HG03135 (cell line): ENCODE measurements around the gene OXNAD1.

Experiments
- ATAC-seq: cut with Tn5 transposase; IDR thresholded peaks from one replicate; pipeline ENCODE4 v1.9.1; 2021; ENCODE audit warnings: mild to moderate bottlenecking, moderate library complexity; ENCODE audit not compliant: unreplicated experiment

The OXNAD1 gene

DNA sequence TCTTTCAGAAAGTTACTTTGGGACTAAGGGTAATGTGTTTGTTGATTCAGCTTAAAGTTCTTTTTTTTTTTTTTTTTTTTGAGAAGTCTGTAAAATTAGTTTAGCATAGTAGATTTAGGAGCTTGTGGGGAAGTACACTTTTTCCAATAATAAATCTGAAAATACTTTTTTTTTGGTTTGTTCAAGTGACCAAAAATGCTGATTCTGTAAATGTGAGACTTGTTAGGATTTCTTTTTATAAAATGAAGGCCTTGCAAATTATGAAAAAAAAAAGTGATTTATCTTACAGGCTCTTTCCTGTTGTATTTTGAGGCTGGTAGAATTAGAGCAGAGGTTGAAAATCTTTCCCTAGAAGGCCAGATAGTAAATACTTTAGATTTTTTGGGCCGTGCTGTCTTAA lies 7.6 kb downstream of the OXNAD1 start:
- ATAC-seq: no peak

DNA sequence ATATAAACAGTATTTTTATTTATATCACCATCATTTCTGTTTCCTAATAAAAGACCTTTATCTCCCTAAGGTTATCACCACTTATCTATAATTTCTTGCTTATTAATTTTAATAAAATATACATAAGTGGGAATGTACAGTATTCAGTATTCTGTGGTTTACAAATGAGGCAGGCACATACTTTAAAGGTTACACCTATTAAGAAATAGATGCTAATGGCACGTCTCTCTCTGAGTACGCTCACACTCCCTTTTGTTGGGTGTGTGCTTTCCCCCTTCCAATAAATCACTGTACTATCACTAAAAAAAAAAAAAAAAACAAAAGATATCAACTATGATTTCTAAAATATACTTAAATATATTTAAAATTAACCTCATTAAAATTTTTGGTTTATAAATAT lies 8.9 kb downstream of the OXNAD1 start:
- ATAC-seq: no peak

DNA sequence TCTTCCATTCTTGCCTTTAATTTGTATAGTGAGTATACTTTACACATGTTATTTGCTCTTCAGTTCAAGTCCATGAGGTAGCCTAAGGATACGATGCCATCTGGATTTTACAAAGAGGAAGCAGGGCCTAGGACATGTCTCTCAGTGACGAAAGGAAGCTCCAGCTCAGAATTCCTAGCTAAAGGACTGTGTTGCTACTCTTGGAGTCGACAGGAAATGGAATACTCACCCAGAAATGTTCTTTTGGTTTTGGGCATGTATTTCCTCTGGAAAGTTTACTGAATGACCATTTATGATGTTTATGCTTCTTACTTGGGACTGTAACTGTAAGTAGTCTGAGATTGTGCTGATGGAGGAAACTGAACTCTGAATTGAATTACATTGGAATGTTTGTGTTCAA lies 12.5 kb downstream of the OXNAD1 start:
- ATAC-seq: no peak

DNA sequence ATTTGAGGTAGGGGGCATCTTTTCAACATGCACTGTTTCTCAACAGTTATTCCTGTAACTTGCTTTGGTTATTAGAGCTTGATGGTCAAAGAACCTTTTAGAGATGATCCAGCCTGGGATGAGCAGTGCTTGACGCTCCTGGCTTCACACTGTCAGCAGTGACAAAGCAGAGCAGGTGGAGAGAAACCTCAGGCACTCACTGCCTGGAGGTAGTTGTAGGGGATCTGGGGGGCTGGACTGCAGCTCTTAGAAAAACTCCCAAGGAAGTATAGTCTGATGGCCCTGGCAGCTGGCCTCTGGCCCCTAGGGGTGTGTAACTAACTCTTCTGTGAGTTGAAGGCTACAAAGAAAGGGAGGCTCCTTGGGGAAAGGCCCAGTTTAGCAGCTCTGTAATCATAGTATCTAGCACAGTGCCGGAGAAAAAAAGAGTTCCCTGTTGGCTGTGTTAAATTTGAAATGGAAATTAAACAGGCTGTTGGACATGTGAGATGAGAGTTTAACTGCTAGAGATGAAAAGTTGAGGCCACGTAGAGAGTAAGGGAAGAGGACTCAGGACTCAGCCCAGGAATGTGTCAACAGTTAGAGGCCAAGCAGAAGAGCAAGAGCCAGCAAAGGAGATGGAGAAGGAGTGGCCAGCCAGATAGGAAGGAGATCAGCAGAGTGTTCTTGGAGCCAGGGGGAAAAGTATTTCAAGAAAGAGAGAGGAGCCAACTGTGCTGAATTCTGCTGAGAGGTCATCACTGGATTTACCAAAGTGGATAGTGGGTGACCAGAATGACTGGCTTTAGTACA lies 14.2 kb downstream of the OXNAD1 start:
- ATAC-seq: no peak

DNA sequence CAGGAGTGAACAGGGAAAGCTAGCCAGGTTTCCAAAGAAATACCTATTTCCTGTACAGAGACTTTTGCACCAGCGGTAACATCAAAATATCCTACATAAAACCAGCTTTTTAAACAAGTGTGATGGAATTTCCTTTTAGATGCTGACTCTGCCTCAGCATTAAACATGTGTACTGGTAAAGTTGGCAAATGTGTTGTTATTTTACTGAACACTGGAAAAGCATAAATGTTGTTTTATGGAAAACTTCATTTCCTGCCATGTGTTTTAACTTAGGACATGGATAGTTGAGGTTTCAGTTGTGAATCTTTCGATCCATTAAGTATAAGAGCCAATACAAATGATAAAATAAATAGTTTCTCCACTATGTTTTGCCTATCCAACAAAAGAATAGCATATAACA lies 15.7 kb downstream of the OXNAD1 start:
- no peak for ATAC-seq

DNA sequence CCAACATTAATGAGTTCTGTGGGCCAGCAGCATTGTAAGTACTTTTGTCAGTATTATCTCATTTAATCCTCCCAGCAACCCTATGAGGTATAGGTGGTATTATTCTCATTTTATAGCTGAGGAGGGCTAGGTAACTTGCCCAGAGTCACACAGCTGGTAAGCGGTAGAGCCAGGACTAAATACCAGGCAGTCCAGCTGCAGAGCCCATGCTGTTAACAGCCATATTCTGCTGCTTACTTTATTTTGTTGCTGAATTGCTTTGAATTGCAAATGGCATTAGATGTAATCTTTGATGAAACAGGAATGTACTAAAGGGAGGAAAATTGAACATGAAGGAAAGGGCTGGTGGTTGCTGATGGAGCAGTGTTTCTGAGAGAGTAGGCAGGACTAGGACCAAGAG lies 19.6 kb downstream of the OXNAD1 start:
- ATAC-seq: no peak

DNA sequence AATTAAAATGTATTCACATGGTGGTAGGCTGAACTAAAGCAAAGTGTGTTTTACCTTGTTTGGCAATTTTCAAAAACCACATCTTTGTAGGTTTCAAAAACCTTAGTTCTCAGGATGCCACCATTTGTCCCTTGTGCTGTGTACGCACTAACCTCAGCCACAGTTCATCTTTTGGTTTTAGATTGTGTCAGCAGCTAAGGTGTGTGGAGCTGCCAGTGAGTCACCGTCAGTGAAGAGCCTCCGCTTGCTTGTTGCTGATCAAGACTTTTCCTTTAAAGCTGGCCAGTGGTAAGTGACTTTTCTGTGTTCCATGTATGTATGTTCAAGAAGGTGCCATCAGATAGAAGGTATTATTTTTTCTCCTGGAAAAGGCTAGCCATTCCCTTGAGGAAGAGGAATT lies 21.1 kb downstream of the OXNAD1 start:
- ATAC-seq: peak; percentile 79

DNA sequence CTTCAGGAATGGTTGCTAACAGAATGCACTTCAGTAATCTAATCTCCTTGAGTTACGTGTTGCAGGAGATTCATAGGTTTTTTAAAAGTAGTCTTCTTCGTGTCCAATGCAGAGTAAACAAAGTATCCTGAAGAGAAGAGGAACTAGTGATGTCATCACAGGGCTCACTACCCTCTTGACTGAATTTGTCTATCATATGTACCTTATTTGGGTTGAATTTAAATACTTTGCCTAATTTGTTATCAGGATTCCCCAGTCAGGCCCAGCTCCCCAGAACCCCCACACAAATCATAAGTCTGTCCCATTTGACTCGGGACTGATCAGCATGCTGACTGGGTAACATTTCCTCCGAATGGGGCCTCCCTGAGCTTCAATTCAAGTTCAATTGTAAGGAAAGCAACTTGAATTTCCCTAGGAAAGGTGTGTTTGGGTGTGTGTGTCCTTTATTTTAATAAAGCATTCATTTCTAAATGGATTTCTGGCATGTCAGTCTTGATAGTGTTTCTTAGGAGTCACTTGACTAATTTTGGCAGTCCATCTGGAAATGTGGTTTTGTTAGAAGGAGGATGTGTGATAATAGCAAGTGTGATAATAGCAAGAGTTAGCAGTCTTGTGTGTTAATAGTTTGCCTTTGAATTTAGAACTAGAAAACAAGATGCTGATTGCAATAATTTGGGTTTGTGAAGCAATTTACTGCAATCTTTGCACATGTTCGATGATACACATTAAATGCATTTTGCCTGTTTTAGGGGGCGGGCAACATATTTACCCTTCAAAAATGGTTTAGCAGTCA lies 21.9 kb downstream of the OXNAD1 start:
- no peak for ATAC-seq

DNA sequence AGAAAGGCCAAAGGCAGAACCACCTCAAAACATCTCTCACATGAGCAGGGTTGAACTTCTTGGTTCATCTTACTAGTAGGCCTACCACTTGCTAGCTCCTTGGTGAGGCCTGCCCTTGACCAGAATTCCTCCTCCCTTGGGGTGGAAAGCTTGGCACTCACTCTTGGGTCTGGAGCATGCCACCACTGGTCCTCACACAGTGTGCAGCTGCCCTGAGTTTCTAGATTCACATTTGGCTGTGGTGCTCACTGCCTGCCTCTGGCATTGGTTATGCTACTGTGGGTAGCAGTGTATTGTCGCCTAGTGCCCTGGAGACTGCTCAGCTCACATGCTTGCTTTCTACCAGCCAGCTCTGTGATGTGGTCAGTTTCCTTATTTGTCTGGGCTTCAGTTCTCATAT lies 23.7 kb downstream of the OXNAD1 start:
- ATAC-seq: no peak

DNA sequence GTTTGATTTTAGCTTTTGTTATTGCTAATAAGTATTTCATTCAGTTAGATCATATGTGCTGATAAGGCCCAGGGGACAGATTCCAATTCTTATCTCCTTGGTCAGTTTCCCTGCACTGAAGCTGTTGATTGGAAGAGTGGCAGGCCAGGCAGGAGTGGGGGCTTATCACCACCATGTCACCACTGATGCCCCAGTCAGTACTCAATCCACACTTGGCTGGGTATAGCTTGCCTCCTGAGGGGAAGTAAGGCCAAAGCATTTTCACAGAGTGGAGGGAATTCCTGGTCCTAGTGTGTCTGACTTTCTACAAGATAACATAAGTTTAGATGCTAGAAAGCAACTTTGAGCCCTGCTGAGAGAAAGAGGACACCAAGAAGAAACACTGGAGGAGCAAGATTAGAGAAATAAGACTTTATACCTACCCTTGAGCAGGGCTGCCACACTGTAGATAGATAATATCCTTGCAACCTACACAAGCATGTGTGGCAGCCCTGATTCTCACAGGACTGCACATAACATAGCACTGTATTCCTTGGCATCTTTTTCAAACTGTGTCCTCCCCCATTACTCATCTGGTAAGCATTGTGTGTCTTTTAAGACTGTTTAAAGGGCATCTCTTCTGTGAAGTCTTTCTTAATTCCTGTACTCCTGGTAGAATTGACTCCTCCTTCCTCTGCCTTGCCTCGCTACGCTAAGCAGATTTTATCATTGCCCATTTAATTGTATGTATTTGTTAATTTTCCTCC lies 24.3 kb downstream of the OXNAD1 start:
- no peak for ATAC-seq

DNA sequence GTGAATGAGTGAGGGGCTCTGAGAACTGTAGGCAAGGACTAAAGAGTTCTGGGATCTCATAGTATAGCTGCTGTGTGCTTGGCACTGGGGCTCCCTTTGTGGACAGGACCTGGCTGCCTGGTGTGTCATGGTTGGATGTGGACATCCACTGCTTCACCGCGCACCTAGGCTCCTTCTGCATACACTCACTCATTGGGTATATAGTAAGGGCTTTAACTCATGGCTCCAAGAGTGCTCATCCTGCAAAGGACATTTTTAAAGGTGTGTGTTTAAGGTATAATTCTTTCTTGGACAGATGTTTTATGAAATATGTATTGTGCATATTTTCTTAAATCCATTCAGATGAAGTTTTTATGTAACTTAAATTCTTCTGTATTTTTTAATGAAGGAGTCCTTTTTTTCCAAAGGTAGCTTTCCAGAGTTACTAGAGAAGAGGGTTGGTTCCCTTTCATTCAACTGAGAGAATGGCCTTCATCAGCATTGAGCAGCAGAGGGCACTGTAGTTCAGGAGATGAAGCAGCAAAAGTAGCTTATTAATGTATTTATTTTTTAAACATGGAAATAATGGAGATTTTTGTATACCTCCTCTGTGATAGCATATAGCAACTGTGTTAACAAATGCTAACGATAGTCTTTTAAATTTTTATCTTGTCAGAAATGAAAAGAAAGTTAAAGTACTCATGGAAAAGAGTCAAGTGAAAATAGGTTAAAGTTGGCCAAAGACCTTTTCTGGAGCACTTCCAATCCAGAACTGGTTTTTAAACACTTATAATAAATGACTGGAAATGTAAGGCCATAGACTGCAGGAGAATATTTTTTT lies 25.2 kb downstream of the OXNAD1 start:
- ATAC-seq: no peak

DNA sequence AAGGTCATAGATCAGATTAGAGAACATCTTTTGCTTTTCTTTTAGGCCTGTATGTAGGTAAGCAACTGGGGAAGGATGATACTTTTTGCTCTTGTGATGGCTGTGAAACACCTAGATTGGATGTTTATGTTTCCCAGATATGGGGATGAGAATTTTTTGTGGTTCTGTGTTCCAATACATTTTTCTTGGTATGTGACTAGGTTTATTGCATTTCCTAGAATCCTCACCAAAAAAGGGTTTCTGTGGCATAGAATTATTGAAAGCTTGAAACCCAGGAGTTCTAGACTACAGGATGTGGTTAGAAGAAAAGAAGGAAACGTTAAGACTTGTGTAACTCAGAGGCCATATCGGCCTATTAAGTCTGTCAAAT lies 25.8 kb downstream of the OXNAD1 start:
- ATAC-seq: no peak

DNA sequence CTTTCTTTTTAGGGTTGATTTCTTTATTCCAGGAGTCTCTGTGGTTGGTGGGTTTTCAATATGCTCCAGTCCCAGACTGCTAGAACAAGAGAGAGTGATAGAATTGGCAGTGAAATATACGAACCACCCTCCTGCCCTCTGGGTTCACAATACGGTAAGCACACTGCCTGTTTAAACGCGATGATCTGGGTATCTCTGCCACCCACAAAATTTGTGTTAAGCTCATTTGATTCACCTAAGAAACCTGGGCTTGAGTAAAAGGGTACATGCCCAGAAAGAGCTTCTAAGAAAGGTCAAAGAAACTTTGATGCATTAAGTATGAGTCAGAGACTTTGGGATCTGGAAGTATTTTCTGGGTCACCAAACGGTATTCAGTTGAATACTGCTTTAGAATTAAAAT lies 29.8 kb downstream of the OXNAD1 start:
- no peak for ATAC-seq

DNA sequence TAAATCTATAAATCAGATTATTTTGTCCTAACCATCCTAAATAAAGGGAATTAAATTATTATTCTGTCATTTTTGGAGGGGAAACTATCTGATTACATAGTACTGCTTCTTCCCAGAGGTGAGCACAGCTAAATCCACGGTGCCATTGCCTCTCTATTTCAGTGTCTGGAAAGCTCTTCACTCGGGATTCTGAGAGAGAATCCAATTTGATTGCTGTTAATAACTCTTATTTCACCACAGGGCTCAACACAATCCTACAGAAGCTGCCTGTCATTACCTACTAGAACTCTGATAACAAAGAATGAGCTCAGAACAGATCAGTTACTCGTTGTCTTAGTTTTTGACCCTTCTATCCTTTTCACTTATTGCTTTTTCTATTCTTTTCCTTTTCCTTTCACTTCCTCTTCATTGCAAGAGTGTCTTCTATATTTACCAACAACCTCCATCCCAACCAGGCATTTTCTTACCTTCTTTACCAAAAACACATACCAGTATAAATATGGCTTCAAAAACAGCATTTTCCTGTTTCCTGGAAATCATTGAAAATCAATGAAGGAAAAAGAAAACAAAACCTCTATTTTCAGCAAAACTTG lies 30.4 kb downstream of the OXNAD1 start:
- no peak for ATAC-seq

DNA sequence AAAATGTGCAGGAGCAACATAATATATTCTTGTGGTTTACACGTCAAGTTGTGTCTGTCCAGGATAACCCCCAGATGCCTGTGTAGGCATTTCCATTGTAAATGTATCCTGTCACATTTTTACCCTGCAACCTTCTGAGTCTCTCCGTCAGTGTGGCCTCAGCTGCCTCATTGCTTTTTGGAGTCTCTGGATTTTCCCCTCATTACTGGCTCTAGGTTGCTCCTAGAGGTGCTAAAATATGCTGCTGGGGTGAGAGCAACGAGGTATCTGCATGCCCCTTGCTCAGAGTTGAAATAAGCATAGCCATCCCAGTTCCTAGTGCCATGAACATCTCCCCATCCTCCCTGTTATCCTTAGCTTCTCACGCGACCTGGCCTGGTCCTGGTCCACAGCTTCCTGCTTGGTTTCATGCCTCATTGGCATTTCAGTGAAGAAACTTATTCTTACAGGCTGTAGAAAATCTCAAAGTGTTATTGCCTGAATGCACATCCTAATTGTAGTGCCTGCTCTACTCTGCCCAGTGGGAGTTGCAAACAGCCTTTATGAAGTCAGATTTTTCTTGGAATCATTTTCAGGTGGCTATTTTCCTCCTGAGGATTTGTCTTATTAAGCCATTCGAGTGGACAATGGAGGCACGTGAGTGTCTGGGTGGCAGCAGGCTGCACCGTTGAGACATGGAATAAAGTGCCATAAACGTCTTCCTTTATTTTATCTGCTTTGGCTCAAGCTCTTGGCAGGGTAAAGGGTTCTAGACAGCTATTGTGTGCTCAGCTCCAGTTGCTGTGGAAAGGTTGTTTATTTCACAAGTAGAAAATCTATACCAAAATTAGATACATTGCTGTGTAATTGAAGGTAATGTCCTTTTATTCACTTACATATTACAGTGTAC lies 33.2 kb downstream of the OXNAD1 start:
- no peak for ATAC-seq

DNA sequence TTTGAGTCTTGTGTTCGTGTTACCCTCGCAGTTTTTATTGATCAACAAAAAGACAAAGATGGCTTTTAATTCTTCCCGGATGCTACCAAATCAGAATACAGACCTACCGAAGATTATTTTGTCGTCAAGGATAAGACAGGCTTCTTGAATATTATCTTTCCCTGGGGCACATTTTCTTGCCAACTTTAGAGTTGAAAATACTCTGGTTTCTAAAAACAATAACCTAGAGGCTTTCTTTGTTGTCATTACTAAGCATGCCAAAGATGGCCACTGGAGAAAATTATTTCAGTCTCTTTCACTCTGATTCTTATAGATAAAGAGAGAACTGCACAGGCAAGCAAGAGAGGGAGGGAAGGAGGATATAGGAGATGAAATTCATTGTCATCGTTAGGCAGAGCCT lies 33.9 kb downstream of the OXNAD1 start:
- ATAC-seq: no peak

DNA sequence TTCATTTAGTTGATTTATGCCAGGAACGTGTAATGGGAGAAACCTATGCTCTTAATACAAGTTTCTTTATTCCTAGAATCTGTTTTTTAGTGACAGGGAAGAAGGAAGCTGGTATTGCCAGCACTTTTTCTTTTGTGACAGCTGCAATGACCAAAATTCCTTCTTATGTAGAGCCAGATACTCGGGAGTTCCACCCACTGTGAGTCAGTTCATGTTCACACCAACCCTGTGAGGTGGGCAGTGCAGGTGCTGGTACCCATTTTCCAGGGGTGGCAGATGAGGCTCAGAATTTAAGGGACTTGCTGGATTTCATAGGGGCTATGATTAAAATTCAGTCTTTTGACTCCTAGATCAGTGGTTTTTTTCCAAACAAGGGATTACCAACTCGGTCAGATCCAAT lies 34.7 kb downstream of the OXNAD1 start:
- ATAC-seq: no peak

DNA sequence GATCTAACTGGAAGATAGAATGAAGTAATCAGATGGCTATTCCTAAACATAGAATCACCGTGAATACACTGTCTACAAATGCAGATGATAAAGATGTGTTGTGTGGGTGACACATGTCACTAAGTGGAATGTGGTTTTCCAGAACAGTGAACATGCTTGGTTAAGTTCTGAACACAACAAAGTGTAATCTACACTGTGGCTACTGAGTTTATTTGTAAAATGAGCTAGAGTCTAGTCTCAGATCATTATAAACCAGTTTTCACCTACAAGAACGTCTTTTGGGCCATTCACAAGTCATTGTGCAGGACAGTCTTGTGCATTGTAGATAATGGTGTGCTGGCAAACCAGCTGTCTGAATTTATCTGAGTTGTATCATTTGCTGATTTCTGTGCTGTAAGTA lies 35.3 kb downstream of the OXNAD1 start:
- ATAC-seq: no peak

DNA sequence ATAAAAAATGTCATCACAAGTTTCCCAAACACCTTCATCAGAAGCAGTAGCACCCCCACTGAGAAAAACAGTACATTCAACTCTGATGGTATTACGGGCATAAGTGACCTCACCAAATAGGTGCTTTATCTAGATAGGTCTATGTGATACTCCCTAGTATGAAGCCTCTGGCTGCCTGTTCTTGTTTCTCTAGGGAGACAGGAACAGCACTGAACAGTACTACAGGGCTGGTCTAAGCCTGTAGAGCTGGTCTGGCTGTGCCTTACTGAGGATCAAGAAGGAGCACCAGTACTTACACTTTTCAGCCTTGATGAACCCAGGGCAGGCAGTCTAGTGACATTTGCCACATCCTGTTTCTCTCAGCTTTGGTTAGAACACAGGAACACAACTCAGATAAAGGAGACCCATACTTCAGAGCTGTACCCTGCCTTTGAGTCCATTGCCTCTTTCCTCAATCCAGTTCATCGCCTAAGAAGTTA lies 35.9 kb downstream of the OXNAD1 start:
- peak; percentile 63 for ATAC-seq
